Eye (tissue), 1 donor: ENCODE data around the gene RICTOR.

Source experiments
- DNase-seq: peaks from one replicate; pipeline ENCODE4 v3.0.0-alpha.2; 2015

Gene RICTOR

DNA sequence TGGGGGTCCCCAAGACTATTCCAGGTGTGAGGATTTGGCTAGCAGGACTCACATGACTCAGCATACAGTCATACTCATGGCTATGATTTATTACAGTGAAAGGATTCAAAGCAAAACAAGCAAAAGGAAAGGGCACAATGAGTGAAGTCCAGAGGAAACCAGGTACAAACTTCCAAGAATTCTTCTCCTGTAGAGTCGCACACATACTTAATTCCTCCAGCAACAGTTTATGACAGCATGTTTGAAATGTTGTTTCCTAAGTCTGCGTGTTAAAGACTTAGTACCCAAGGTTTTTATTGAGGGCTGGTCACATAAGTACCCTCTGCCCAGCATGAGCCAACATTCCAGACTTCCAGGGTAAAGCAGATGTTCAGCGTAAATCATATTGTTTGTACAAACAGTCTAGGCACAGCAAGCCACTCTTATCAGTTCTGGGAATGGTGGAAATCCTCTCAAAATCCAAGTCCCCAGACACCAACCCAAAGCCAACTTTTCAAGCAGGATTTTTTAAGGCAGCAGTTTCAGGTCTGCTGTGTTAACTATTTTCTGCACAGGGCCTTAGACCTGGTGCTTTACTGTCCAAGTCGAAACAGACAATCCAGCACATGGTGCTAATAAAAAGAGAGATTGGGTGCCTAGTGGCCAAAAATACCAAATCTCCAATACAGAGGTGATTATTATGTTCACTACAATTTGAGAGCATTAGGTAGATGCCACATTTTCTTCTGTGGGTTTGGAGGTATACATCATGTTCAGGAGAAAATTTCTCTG, 18.6 kb upstream of the RICTOR start:
- DNase-seq: no peak

DNA sequence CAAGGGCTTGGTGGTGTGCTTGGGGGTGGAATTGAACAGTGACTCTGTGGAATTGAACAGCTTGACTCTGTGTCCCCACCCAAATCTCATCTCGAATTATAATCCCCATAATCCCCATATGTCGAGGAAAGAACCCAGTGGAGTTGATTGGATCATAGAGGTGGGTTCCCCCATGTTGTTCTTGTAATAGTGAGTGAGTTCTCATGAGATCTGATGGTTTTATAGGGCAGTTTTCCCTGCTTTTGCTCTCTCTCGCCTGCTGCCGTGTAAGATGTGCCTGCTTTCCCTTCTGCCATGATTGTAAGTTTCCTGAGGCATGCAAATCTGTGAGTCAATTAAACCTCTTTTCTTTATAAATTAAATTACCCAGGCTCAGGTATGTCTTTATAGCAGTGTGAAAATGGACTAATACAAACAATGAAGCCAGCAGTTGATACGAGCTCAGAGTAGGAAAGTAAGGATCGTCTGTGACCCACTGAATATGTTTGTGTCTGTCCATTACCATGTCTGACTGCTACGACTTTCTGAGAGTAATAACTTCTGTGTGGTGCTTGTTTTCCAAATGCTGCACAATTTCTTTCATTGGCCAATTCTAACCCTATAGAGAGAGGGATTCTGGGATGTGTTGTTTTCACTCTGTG, 17.9 kb upstream of the RICTOR start:
- no peak for DNase-seq

DNA sequence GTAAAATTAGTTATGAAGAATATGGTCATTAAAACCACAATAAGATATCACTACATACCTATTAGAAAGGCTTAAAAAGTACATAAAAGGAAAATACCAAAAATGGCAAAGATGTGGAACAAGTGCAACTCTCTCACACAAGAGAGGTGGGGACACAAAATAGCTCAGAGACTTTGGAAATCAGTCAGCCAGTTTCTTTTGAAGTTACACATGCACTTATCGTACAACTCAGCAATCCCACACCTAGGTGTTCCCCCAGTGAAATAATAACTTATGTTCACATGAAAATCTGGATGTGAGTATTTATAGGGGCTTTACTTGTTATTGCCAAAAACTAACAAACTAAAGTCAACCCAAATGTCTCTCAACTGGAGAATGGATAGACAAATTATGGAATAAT, 9.8 kb upstream of the RICTOR start:
- DNase-seq: no peak

DNA sequence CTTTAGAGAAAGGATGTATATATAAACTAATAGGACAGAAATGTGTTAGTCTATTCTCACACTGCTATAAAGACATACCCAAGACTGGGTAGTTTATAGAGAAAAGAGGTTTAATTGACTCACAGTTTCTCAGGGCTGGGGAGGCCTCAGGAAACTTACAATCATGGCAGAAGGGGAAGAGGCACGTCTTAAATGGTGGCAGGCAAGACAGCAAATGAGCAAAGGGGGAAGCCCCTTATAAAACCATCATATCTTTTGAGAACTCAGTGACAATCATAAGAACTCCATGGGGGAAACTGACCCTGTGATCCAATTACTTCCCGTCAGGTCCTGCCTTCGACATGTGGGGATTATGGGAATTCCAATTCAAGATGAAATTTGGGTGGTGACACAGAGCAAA, 8.8 kb upstream of the RICTOR start:
- DNase-seq: no peak

DNA sequence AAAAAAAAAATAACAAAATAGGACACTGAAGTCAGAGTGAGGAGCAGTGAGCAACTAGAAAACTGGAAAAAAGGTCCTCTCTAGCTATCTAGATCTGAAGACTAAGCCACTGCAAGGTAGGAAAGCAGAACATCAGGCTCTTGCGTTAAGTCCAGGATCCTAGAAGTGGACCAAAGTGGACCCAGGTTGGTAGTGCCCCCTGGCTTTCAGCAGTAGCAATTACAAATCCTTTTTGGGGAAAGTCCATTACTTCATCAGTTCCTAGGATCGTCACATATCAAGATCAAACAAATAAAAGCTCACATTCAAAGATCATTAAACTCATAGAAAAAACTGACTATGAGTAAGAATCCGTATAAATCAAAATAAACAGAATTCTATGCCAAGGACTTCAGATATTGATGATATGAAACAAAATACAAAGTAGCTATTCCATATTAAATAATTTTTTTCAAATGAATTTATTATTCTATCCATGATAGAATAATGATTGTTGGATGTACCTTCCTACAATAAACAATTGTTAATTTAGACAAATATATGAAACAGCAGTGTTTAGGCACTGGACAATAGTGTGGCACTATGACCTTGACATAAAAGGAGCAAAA, 6.5 kb upstream of the RICTOR start:
- DNase-seq: peak; percentile 35

DNA sequence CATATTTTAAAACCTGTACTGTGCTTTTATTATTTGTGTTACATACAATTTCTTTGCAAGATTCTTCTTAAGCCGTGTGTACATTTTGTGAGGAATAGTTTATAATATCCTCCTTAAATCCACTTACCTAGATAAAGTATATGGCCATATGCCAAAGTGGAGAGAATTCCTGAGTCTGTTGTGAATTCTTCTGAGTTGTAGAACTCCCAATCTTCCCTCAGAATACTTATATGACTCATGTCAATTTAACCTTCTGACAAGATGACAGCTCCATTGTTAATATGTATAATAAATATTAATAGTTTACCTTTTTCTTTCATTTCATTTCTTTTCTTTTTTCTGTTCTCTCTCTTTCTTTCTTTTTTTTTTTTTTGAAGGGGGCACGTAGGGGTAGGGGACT, 6.0 kb upstream of the RICTOR start:
- no peak for DNase-seq

DNA sequence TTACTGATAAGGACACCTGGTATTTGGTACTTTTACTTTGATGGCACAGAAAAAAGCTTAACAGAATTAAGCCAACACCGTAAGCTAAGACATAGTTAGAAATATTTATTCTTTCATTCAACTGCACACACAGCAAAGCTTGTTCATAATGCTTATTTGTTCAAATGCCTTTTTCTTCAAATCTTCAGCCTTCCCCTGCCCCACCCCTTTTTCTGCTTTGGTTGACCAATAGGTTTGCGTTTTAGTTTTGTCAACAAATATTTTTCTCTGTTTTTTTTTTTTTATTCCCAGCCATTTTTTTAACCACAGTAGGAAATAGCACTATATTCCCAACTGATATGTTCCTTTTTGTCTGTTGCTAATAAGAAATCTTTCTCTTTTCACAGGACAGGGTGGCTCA, 4.9 kb upstream of the RICTOR start:
- DNase-seq: no peak

DNA sequence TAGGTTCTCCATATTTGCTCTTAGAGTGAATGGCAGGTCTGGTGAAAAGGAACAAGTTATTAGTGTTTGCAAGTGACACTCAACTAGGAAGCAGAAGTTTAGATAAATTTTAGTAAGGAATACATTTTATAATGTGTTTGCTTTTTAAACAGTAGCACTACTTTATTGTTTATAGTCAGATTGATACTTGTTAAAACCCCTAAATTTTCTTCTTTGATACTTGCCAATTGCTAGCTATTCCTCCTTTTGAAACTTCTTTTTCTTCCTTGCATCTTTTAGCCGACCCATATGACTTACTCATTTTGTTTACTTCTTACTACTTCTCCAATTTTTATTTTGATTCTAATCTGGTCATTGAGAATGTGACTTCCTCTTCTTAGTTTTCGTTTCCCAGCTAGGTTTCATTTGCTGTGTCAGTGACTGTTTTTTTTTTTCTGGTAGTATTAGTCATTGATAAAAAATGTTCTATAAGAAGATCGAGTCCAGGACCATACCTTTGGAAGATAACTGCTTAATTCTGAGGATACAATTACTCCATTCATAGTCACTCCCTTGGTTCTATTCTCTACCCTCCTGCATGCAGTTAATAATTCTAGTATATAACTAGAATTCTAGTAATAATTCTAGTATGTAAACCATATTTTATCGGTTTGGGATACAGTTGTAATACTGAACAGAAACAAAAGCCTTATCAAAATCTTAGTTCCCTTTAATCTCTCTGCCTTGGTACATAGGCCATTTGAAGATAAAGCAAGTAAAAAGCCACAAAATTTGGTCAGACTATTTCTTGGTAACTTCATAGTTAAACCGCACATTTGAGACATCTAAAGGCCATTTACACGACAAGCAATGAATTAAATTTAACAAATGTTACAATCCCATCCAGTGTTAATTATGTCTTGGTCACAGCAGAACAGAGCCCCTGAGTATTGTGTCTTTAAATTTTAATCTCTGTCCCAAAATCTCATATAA, 2.8 kb upstream of the RICTOR start:
- no peak for DNase-seq

DNA sequence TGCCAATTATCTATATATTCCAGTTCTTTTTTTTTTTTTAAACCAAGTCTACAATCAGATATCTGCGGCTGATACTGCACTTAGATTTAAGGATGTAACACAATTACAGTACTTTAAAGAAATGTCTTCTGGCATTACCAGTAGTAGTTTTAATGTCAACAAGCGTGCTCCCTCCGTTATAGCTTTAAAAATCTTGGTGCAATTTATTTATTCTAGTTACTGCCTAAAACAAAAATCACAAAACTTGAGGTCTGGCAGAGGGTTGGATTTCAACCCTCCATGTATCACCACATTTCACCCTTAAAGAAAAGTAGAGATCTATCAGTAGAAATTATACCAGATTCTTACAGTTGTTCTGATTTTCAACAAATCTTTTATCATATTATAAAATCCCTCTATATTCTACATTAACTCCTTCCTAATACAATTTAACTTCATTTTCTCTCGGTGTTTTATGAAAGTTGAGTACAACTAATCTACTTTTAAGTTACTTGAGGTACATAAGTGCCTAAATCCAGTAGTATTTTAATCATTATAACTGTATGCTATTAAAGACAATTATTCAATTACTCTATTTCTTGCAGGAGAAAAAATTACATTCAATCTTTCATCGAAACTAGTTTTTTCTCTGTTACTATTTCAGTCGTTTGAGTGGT, 2.0 kb upstream of the RICTOR start:
- DNase-seq: no peak

DNA sequence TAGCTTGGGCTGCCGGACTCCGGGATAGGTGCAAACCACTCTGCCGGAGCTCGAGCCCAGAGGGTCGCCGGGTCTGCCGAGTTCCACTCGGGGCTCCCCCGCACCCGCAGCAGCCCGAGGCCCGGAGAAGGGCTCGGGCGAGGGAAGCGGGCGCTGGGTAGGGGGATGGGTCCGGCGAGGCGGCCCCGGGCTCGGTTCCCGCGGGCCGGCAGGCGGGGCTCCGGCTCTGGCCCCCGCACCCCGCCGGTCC, 507 bp downstream of the RICTOR start:
- peak; percentile 77 for DNase-seq

DNA sequence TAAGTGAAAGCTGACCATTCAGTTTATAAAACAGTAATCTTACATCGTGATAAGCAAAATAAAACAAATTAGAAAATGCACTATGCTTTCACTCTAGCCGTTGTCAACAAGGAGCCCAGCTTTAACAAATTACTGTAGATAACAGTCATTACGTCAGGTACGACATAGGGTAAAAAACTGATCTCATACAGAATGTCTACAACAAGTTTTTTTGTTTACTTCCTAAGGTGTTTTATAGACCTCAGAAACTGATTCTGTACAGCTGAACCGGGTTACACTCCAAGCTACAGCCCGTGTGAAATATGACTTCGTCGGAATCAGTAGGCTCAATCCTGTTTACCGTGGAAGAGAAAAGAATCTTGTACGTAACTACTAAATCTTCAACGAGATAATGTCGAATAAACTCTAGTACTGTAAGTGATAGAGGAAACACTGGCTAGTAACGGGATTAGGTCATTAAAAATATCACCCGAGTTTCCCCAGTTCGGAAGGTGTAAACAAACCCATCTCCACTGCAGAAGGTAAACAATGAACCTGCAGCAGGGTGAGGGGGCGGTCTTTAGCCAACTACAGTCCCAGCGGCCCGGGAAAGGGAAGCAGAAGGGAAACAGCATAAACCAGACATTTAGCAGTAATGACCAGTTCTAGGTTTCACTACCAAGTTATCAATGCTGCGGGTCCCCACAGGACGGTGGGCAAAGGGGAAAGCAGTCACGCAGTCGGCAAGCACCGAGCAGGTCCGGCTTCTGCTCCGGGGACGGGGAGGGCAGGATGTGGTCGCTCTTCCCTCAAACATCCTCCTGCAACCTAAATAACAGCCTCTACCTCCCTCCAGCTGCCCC, 1.1 kb downstream of the RICTOR start:
- peak; percentile 81 for DNase-seq

DNA sequence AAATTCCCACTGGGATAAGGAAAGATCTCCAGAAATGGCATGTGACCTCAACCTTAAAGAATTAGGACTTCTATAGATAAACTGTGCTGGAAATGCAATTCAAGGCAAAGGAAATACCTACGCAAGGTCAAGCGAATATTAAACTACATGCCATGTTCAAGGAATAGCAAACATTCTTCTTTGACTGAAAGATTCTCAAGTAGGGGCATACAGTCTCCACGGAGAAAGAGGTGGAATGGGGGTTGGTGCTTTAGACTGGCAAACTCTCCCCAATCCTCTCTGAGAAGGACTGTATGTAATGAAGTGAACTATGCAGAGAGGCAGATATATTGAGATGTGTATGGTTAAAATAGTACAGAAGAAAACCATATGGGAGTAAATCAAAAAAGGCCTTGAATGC, 6.1 kb downstream of the RICTOR start:
- DNase-seq: no peak

DNA sequence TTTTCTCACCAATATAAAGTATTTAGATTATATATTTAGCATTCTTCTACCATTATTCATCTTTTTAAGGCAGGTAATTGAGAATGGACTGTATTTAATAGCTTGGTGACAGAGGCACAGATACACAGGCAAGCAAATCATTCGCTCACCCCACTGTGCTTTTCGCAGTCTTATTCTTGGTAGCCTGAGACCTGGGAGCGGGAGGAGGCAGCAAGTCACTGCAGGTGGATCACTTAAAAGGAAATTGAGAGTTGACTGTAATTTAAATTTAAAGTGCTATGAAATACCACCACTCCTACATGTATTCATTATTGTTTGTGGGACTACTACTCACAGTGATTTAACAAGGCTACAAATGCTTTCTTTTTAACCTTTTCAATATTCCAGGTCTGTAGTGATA, 9.7 kb downstream of the RICTOR start:
- DNase-seq: no peak

DNA sequence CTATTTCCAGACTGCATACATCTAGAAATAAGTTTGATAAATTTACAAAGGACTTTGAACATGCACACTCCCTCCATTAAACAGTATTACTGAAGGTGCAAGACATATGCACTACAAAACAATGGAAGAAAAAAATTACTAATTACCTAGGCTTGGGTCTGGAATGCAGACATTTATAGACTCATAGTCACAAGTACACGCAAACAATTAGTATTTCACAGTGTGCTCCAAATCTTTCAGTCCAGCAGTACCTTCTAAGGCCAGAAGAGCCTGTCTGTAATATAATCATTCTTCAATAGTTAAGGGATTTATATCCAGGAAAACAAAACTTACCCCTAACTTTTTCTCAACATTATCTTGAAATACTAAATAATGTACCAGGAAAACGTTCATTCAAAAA, 11.2 kb downstream of the RICTOR start:
- DNase-seq: no peak

DNA sequence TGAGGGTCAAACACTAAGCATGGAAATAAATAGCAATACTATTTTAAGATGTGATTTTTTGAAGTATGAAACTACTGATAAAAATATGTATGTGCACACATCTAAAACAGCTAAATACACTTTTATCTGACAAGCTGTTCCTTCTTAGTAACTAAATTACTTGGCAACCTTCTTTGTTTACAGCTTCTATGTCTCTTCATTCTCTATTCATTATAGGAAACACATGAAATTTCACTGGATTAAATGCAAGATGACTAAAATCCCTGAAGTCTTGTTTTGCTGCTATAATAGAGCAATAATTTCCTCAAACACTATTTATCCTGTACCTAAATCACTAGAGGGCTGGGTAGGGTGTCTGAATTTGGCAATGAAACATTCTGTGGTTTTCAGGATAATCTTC, 11.7 kb downstream of the RICTOR start:
- no peak for DNase-seq

DNA sequence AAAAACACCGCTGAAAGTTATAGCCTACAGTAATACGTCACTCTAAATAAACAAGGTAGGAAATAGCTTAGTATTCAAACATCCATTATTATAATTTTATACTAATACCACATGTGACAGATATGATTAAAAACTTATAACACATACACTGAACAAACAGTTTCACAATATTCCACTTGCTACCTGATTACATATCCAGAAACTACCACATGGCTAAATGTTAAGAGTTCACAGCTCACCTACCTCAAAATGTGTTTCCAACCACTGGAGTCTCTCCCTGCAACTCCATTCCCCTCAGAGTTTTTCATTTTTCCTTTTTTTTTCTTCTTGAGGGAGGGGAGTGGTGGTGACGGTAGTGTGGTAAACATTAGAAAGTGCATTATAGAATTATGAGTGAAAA, 12.1 kb downstream of the RICTOR start:
- DNase-seq: no peak

DNA sequence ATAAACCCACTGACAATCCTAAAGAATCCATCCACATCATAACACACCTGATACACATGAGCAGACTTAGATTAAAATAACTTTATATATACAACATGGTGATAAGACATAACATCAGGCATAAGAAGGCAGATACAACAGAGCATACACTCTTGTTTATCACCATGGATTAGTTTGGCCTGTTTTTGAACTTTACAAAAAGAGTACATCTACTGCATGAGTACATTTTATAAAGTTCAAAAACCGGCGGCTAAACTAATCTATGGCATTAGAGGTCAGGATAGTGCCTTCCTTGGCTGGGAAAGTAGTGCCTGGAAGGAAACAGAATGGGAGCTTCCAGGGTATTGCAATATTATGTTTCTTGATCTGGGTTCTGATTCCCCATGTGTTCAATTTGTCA, 15.1 kb downstream of the RICTOR start:
- DNase-seq: no peak

DNA sequence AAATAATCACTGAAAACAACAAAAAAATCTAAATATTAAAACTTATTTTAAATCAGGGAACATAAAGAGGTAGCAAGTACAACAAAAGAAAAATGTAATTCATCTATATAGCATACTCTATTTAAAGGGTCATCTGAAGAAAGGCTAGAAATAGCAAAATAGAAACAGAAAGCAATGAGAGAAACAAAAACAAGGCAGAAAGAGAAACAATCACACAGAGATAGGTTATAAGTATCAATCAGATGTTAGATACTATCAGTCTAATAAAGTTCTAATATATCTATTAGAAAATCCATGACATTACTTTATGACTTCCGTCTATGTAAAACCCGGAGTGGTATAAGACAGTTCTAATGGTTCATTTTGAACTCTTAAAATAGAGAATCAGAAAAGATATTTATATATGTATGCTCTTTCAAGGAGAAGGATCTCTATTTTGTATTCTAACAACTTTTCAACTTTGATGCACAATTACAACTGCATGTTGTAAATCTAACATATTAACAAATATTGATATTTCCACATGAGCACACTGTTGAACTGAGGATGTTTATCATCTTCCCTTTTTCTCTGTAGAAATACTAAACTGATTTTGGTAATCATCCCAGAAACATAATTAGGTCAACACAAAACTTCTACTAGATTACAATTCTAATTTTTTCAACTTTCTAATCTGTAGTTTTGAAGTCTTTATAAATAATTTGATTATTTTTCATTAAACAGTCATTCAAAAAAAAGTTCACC, 15.8 kb downstream of the RICTOR start:
- DNase-seq: no peak

DNA sequence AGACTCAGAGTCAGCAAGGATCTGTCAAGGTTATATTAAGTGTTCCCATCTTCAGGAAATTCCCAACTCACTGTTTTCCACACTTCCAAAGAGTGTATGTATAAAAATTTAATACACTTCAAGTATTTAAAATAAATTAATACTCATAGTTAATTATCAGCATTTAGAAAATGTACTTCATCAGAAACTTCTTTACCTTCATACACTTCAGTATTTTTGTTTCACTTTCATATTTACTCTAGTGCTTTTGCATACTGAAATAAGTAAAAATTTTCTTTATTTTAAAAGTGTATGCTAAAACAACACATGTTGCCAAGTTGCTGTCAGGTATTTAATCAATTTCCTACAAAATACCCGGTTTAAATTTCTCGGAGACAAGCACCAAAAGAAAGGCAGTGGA, 16.5 kb downstream of the RICTOR start:
- no peak for DNase-seq

DNA sequence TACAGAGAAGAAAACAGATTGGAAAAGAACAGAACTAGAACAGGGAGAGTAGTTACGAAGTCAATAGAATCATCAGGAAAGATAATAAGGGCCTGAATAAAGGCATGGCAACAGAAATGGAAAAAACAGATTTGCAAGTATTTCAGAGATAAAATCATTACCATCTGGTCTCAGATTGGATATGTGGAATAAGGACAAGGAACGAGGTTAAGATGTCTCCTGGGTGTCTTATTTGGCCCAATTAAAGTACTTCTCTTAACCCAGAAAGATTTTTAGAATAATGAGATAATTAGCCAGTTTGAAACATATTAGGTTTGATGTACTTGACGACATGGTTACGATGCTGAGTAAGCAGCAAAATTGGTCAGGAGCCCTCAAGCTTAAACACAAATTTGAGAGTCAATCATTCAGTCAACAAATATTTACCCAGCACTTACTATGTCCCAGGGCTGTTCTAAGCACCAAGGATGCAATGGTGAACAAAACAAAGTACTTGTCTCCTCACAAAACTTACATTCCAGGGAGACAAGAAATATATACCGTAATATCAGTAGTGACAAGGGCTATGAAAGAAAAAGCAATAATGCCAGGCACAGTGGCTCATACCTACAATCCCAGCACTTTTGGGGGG, 18.3 kb downstream of the RICTOR start:
- no peak for DNase-seq
